Activated T-helper 1 cell treated with anti-CD3 and anti-CD28 coated beads, Interleukin-12 subunit alpha, Interleukin-12 subunit beta, Interleukin-2, Interleukin-4 antibody, amounts not matched to agents 30 ng/mL and 10 ng/mL and 1 ng/mL, durations not matched to agents 14 hours and 24 hours and 36 hours (primary cell): ENCODE data around the gene CMTM3. TPM values are rescaled to one million over a fixed set of nuclear protein-coding genes. Genes with fewer than 3 reads are reported as not detected.
"Not testable (repeated sequence)": the region's sequence is repeated elsewhere in the genome, so short reads cannot be mapped to it uniquely, and the experiment has no call there.

Experiments used
- DNase-seq: peaks from one replicate; pipeline ENCODE4 v3.0.0; 2021; ENCODE audit warnings: low spot score
- H3K27ac Mint-ChIP-seq: one replicate; pipeline ENCODE4 v1.8.0; 2021; ENCODE audit warnings: mild to moderate bottlenecking, mixed read lengths
- H3K27me3 Mint-ChIP-seq: one replicate; pipeline ENCODE4 v1.8.0; 2022; ENCODE audit warnings: mild to moderate bottlenecking, moderate library complexity, mixed read lengths; ENCODE audit not compliant: insufficient read depth
- H3K36me3 Mint-ChIP-seq: one replicate; pipeline ENCODE4 v1.8.0; 2021; ENCODE audit warnings: low read depth, mixed read lengths
- H3K4me1 Mint-ChIP-seq: one replicate; pipeline ENCODE4 v1.8.0; 2021; ENCODE audit warnings: low read depth, mixed read lengths
- H3K4me3 Mint-ChIP-seq: one replicate; pipeline ENCODE4 v1.8.0; 2021; ENCODE audit warnings: mild to moderate bottlenecking, moderate library complexity, mixed read lengths
- H3K9me3 Mint-ChIP-seq: one replicate; pipeline ENCODE4 v1.8.0; 2021; ENCODE audit warnings: mixed read lengths
- intact Hi-C: fragments of 100-400 bp; cut with micrococcal nuclease; formaldehyde crosslinking; loops from one replicate; pipeline ENCODE4 v1.15.1; 2024
- total RNA-seq: library from RNA; stranded (reverse); gene quantifications from 2 replicates; pipeline ENCODE4 v1.2.3, GENCODE V29; 2022

The CMTM3 gene
- total RNA-seq, 1 donor from 2014 or later = 93.1 TPM

- no peak overlapping the region for H3K27ac Mint-ChIP-seq
These were observed 14.2 kb upstream of the CMTM3 start for GRCh38 chr16:66590322-66590721.

DNA sequence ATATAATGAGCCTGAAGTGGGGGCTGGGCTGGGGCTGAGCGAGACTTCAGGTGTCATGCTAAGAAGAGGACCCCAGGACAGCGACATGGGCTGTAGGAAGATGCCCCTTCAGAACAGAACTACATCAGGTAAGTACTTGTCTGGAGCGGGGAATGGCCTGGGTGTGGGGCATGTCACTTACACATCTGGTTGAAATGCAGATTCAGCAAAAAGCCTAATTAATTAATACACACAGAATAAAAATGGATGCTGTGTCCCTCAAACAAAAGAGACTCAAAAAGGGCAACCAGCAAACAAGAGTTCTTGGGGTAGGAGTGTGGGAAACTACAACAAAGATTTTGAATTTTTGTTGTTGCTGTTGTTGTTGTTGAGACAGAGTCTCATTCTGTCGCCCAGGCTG is 13.5 kb upstream of the CMTM3 start:
- DNase-seq = no peak
- Mint-ChIP-seq H3K9me3 (no peaks in the 10 kb centered on the region), H3K4me1 (peaks cover 45% of the 10 kb centered on the region), H3K36me3 (peaks cover 3% of the 10 kb centered on the region), H3K27ac (no peak overlapping the region), H3K27me3 (peaks cover 3% of the 10 kb centered on the region), H3K4me3 (no peak overlapping the region)
- intact Hi-C loops = loop anchor here (2.0 kb wide), 1 partner anchor 74 kb away; no protein-coding TSS in a partner anchor

More at GRCh38 chr16:66590322-66590721, 14.2 kb upstream of the CMTM3 start:
- no peaks in the 10 kb centered on the region for H3K9me3 Mint-ChIP-seq
- DNase-seq = peak; percentile 43
- peaks cover 9% of the 10 kb centered on the region for H3K36me3 Mint-ChIP-seq
- peaks cover 3% of the 10 kb centered on the region for H3K27me3 Mint-ChIP-seq
- H3K4me1 Mint-ChIP-seq = peaks cover 52% of the 10 kb centered on the region
- H3K4me3 Mint-ChIP-seq = peak overlapping the region; percentile 53
- intact Hi-C loops = loop anchor here (1.0 to 2.0 kb wide), 3 partner anchors 13 to 74 kb away; no protein-coding TSS in a partner anchor

DNA sequence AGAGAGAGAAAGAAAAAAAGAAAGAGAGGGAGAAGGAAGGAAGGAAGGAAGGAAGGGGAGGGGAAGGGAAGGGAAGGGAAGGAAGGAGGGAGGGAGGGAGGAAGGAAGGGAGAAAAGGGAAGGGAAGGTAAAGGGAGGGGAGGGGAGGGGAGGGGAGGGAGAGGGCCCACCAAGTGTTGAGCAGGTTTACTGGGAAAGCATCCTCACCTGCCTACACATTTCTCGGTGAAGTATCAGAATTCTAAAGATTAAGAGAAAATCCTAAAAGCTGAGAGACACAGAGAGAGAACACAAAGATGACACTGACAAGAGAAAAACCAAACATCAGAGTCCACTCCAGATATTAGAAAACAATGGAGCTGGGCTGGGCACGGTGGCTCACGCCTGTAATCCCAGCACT is 12.3 kb upstream of the CMTM3 start:
- Mint-ChIP-seq H3K36me3 (peaks cover 3% of the 10 kb centered on the region), H3K9me3 (no peaks in the 10 kb centered on the region), H3K27ac (no peak overlapping the region), H3K4me1 (peaks cover 53% of the 10 kb centered on the region), H3K4me3 (no peak overlapping the region), H3K27me3 (no peaks in the 10 kb centered on the region)
- intact Hi-C loops = no loop called here
- no peak for DNase-seq

GRCh38 chr16:66592814-66593213 is 11.7 kb upstream of the CMTM3 start:
- H3K9me3 Mint-ChIP-seq = no peaks in the 10 kb centered on the region
- H3K4me3 Mint-ChIP-seq = no peak overlapping the region
- peaks cover 3% of the 10 kb centered on the region for H3K36me3 Mint-ChIP-seq
- no peak overlapping the region for H3K27ac Mint-ChIP-seq
- intact Hi-C loops = no loop called here
- peaks cover 52% of the 10 kb centered on the region for H3K4me1 Mint-ChIP-seq
- no peaks in the 10 kb centered on the region for H3K27me3 Mint-ChIP-seq
- DNase-seq = no peak

- intact Hi-C loops = no loop called here
These were observed 9.8 kb upstream of the CMTM3 start for GRCh38 chr16:66594739-66595138.

GRCh38 chr16:66596559-66596958 is 7.9 kb upstream of the CMTM3 start:
- intact Hi-C loops = loop anchor here (2.0 kb wide), 1 partner anchor 32 kb away; no protein-coding TSS in a partner anchor
- Mint-ChIP-seq H3K4me1 (peaks cover 46% of the 10 kb centered on the region), H3K27ac (peak overlapping the region; percentile 29)
- not testable (repeated sequence) for H3K36me3 Mint-ChIP-seq, DNase-seq, H3K4me3 Mint-ChIP-seq, H3K9me3 Mint-ChIP-seq, H3K27me3 Mint-ChIP-seq

More at GRCh38 chr16:66594739-66595138, 9.8 kb upstream of the CMTM3 start:
- Mint-ChIP-seq H3K4me3 (no peak overlapping the region), H3K4me1 (peaks cover 54% of the 10 kb centered on the region), H3K36me3 (peaks cover under 1% of the 10 kb centered on the region), H3K27ac (no peak overlapping the region), H3K27me3 (no peaks in the 10 kb centered on the region), H3K9me3 (no peaks in the 10 kb centered on the region)
- DNase-seq = no peak

DNA sequence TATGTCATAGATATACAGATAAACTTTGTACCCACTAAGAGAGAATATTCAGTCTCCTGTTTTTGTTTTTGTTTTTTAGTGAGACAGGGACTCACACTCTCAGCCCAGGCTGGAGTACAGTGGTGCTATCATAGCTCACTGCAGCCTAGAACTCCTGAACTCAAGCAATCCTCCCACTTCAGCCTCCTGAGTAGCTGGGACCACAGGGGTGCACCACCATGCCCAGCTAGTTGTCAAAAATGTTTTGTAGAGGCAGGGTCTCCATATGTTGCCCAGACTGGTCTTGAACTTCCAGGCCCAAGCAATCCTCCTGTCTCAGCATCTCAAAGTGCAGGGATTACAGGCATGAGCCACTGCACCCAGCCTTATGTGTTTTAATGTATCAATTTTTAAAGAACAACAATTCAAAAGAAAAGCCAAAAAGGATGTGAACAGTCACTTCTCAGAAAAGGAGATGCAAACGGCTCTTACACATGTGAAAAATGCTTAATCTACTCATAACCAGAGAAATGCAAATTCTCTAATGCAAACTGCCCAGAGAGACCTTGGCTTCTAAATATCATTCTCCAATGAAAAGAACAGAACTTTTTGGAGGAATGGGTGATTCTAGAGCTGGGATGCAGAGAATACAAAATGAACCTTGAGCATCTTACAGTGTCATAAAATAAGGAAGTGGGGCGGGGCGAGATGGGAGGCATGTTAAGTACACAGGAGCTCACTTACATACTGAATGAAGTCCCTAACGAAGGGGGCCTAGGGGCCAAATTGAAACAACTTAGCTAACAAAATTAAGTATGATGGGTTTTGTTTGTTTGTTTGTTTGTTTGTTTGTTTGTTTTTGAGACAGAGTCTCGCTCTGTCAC is 7.3 kb upstream of the CMTM3 start:
- Mint-ChIP-seq H3K4me1 (peaks cover 46% of the 10 kb centered on the region), H3K9me3 (peaks cover 8% of the 10 kb centered on the region), H3K4me3 (peak overlapping the region; percentile 31), H3K36me3 (peaks cover 8% of the 10 kb centered on the region), H3K27me3 (no peaks in the 10 kb centered on the region), H3K27ac (peak overlapping the region; percentile 91)
- no peak for DNase-seq
- intact Hi-C loops = loop anchor here (2.0 kb wide), 1 partner anchor 32 kb away; no protein-coding TSS in a partner anchor

- H3K4me3 Mint-ChIP-seq = no peak overlapping the region
- DNase-seq = no peak
- H3K27ac Mint-ChIP-seq = peak overlapping the region; percentile 70
- no peaks in the 10 kb centered on the region for H3K27me3 Mint-ChIP-seq
- intact Hi-C loops = no loop called here
- H3K9me3 Mint-ChIP-seq = peaks cover 8% of the 10 kb centered on the region
- peaks cover 52% of the 10 kb centered on the region for H3K4me1 Mint-ChIP-seq
- H3K36me3 Mint-ChIP-seq = peaks cover 8% of the 10 kb centered on the region
These were observed 6.4 kb upstream of the CMTM3 start for GRCh38 chr16:66598111-66598510.

DNA sequence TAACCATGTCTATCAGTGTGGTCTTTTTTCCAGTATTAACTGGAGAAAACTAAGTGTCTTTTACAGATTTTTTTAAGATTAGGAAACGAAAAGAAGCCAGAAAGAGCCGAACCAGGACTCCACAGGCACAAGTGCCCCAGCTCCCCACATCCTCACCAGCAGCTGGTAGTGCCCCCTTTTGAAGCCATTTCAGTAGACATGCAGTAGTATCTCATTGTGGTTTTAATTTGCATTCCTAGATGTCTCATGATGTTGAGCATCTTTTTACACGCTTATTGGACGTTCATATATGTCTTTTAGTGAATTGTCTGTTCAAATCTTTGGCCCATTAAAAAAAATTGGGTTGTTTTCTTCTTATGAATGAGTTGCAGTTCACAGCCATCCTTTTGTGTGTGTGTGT is 4.8 kb upstream of the CMTM3 start:
- H3K9me3 Mint-ChIP-seq = peaks cover 8% of the 10 kb centered on the region
- peaks cover 54% of the 10 kb centered on the region for H3K4me1 Mint-ChIP-seq
- H3K4me3 Mint-ChIP-seq = no peak overlapping the region
- no peak overlapping the region for H3K27ac Mint-ChIP-seq
- no peak for DNase-seq
- intact Hi-C loops = no loop called here
- no peaks in the 10 kb centered on the region for H3K27me3 Mint-ChIP-seq
- peaks cover 8% of the 10 kb centered on the region for H3K36me3 Mint-ChIP-seq

GRCh38 chr16:66600477-66600876 is 4.0 kb upstream of the CMTM3 start:
- no peak overlapping the region for H3K27ac Mint-ChIP-seq
- peaks cover 49% of the 10 kb centered on the region for H3K4me1 Mint-ChIP-seq
- no peaks in the 10 kb centered on the region for H3K27me3 Mint-ChIP-seq
- intact Hi-C loops = no loop called here
- H3K36me3 Mint-ChIP-seq = peaks cover 8% of the 10 kb centered on the region
- DNase-seq = no peak
- no peak overlapping the region for H3K4me3 Mint-ChIP-seq
- H3K9me3 Mint-ChIP-seq = peaks cover 8% of the 10 kb centered on the region

DNA sequence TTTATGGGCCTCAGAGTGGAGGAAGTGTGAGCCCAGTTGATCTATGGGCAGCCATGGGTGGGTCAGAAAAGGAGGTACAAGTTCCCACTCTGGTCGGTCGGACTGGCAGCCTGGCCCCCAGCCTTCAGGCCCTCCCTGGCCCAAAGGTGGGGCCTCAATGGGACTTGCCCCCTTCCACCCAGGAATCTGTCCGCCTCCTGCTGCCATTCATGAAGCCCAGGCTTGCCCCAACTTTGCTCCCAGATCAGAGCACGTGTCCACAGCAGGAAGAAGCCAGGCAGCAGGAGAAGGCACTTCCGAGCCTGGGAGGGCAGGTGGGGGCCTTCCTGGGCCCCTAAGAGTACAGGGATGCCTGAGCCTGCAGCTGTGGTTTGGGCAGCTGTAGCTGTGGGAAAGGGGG is 3.0 kb upstream of the CMTM3 start:
- peaks cover 56% of the 10 kb centered on the region for H3K4me1 Mint-ChIP-seq

GRCh38 chr16:66603537-66604375 is 748 bp upstream of the CMTM3 start:
- peaks cover 45% of the 10 kb centered on the region for H3K4me1 Mint-ChIP-seq
- H3K27ac Mint-ChIP-seq = peak overlapping the region; percentile 93
- H3K27me3 Mint-ChIP-seq = no peaks in the 10 kb centered on the region

More for the DNA sequence above, 3.0 kb upstream of the CMTM3 start:
- Mint-ChIP-seq H3K9me3 (peaks cover 8% of the 10 kb centered on the region), H3K36me3 (peaks cover 12% of the 10 kb centered on the region), H3K4me3 (no peak overlapping the region), H3K27me3 (no peaks in the 10 kb centered on the region), H3K27ac (no peak overlapping the region)
- intact Hi-C loops = no loop called here
- DNase-seq = no peak

More at GRCh38 chr16:66603537-66604375, 748 bp upstream of the CMTM3 start:
- Mint-ChIP-seq H3K4me3 (peak overlapping the region; percentile 84), H3K36me3 (peaks cover 18% of the 10 kb centered on the region), H3K9me3 (peaks cover 8% of the 10 kb centered on the region)
- intact Hi-C loops = loop anchor here (1.0 to 2.0 kb wide), 8 partner anchors 13 to 197 kb away; partner anchors contain the start of genes CKLF, CMTM4 and DYNC1LI2
- DNase-seq = peak; percentile 72
